Activated CD4-positive, CD25-positive, alpha-beta regulatory T cell treated with anti-CD3 and anti-CD28 coated beads, Interleukin-2, amount 50 U/mL, for 16 hours (primary cell): Measurements from ENCODE around the gene LRRC74B.

Experiments used
- DNase-seq: peaks from one replicate; pipeline ENCODE4 v3.0.0-alpha.2; 2020; ENCODE audit warnings: low read depth, low spot score

Gene LRRC74B

DNA sequence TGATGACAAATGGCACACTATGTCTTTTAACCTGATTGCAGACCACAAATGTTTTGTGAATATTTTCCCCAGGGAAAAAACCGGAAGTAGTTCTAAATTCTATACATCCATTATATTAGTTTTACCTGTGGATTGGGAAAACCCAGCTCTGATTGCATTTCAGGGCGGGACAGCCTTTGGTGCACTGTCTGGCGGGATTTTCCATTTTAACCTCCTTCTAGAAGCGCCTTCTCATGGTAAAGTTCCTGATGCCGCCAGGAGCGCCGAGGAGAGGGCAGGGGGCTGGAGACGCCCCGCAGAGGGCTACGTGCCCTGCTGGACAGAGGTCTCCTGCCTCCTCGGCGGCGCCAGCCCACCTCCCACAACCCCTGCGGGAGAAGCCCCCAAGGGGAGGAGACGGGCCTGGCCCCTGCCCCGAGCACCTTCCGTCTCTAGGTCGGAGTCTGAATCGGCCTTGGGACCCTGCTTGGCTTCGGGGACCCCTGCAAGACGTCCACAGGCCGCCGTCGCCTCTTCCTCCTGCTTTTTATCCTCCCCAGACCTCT is 32.0 kb upstream of the LRRC74B start:
- no peak for DNase-seq

DNA sequence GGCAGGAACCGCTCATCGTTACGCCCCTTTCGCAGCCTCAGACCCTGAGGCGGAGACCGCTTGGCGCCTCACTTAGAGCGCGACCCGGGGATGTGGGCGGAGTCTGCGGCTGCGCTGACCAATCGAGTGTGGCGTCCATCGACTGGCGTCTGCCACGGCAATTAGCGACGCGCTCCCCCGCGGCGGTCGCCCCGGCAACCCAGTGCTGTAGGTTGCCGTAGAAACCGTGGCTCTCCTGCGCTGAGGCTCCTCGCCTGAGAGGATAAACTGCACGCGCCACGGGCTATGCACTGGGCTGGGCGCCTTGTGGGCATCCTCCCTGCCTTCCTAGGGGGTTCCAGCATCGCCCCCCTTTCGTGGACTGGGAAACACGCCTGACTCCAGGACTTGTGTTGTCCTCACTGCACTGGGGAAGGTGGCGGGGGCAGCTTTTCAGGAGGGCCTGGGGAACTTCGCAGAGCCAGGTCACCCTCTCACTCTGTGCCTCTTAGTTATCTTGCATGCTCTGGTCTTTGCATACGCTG is 31.5 kb upstream of the LRRC74B start:
- DNase-seq = peak; percentile 58

DNA sequence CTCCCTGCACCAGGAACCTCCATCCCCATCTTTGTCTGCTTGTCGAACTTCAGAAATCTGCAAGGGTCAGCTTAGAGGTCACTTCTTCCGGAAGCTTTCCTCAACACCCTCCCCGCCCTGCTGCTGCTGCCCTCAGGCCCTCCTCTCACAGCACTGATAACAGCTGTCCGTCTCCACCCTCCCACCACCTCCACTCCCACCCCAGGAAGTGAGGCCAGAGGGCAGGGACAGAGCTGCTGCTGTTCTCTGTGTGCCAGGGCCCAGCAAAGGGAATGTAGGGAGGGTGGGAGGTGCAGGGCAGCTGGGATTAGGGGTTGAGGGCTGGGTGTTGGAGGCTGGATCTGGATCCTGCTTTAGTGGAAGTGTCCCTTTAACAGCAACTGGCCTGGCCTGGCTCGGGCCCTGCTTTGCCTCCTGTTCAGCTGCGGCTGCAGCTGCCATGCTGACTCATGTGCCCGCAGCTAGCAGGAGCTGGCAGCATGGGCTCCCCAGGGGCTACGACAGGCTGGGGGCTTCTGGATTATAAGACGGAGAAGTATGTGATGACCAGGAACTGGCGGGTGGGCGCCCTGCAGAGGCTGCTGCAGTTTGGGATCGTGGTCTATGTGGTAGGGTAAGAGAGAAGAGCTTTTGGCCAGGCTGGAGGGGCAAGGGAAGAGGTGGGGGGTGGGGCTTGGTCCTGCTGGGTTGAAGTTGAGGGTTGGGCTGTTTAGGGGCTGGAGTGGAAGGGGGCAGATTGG is 30.9 kb upstream of the LRRC74B start, which contains the start of gene P2RX6:
P2RX6 (plus strand) TSS at position 440 of the 740 bp plus-strand sequence; CDS start at position 450, 10 bp downstream.
- no peak for DNase-seq

DNA sequence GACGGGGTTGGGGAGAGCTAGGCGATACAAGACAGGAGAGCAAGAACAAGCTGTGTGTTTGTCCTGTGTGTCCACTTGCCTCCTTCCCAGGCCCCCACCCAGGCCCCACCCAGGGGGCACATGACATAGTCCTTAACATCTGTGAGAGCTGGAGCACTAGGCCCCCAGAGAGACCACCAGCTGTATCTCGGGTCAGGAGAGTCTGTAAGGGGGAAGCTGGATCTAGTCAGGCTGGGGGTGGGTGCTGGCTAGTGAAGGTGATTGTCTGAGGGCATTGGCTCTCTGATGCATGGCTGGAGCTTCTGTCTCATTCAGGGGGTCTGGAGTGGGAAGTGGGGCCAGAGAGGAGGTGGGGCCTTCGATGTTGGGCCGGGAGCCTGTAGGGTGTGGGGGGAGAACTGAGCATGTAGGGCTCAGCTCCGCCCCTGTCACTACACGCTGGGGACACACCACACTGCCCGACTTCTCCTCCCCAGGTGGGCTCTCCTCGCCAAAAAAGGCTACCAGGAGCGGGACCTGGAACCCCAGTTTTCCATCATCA is 30.2 kb upstream of the LRRC74B start:
- DNase-seq = no peak

DNA sequence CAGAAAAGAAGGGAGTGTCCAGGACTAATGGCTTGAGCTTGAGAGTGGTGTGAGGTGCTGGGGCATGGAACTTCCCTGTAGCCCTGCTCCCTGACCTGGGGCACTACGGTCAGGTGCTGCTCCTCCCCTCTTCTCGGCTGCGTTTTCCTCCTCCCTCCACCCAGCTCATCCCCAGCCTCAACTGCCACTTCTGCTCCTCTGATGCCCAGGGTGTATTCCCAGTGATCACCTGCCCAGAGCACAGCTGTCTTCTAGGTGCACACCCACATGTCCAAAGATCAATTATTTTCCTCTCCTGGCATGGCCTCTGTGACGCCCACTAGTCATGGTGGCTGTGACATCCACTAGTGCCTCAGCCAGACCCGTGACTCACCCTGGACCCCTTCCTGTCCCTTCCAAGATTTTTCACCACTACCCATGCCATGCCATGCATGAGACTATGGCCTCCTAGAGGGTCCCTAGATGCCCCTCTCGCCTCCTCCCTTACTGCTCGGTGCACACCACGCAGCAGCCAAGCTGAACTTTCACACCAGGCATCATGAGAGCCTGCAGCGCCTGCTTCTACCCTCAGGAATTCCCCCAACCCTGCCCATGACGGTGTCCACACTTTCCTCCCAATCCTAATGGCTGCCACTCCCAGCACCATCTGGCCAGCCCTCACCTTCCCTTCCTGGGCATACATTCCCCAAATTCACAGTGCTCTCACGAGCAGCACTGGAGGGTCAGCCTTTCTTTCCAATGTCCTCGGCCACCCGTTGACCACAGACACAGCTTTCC is 28.9 kb upstream of the LRRC74B start:
- no peak for DNase-seq

DNA sequence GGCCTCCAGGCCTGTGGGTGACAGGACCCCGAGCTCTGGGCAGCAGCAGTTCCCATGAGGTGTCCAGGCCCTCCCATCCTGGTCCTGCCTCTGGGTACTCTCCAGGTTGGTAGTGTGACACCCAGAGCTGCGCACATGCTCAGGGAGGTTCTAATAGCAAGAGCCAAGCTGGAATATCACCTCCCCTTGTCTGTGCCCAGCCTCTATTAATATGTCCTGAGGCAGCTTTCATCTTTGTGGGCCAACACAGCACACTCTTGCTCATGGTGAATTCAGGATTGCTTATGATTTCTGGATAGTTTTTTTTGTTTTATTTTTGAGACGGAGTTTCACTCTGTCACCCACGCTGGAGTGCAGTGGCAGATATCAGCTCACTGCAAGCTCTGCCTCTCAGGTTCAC is 27.4 kb upstream of the LRRC74B start:
- no peak for DNase-seq

DNA sequence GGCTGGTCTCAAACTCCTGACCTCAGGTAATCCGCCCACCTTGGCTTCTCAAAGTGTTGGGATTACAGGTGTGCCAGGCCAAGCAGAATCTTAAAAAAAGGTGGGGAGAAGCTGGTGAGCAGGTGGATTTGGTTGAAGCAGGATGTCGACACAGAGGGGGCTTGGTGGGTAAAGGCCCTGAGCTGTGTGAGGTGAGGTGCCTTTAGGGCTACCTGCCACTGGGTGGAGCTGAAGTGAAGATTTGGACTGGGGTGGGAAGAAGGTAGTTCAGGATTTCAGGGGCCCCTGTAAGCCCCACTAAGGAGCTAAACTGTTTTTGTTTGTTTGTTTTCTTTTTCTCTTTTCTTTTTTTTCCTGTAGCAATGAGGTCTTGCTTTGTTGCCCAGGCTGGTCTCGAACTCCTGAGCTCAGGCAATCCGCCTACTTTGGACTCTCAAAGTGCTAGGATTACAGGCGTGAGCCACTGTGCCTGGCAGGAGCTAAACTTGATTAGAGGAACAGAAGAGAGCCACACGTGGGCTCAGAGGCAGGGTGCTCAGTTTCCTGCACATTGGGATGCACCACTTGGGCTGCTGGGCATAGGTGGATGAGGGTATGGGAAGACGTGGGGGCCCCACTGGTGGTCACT is 24.8 kb upstream of the LRRC74B start:
- DNase-seq = no peak

DNA sequence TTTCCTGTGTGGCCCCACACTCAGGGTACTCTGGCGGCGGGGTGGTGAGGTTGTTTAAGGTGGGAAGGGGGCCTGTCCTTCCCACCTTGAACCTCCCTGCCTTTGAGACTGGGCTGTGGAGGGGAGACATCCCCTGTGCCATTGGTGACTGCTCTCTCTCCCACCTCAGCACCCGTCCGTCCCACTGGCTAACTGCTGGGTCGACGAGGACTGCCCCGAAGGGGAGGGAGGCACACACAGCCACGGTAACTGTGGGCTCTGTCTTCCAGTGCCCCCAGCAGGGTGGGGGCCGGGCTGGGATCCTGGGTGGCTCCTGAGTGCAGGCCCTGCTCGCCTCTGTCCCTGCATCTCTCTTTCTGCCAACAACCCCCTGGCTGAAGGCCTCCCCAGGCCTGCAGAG is 23.2 kb upstream of the LRRC74B start:
- no peak for DNase-seq

DNA sequence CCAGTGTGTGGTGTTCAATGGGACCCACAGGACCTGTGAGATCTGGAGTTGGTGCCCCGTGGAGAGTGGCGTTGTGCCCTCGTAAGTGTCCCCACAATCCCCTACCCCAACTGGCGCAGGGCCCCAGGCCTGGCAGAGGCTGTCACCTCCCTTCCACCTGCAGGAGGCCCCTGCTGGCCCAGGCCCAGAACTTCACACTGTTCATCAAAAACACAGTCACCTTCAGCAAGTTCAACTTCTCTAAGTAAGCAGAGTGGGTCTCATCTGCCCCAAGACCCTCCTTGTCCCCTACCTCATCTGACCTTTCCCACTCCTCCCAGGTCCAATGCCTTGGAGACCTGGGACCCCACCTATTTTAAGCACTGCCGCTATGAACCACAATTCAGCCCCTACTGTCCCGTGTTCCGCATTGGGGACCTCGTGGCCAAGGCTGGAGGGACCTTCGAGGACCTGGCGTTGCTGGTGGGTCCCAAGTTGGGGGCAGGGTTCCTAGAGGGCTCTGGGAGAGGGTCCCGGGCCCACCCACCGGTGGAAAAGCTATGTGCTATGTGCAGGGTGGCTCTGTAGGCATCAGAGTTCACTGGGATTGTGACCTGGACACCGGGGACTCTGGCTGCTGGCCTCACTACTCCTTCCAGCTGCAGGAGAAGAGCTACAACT is 22.7 kb upstream of the LRRC74B start:
- DNase-seq = no peak

DNA sequence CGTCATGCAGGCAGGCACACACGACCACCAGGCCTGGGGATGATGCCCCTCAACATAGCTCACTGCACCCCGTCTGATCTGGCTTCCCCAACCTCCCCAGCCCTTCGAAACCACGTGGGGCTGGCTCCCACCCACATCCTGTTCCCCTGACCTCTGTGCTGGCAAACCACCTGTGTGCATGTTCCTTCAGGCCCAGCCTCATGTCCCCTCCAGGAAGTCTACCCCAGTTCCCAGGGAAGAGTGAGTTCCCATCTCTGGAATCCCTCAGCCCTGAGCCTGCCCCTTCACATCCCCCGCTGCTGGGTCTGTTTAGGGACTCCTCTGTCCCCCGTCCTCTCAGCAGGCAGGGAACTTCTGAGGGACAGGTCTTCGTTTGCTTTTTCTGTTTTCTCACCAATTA is 20.5 kb upstream of the LRRC74B start:
- DNase-seq = no peak

DNA sequence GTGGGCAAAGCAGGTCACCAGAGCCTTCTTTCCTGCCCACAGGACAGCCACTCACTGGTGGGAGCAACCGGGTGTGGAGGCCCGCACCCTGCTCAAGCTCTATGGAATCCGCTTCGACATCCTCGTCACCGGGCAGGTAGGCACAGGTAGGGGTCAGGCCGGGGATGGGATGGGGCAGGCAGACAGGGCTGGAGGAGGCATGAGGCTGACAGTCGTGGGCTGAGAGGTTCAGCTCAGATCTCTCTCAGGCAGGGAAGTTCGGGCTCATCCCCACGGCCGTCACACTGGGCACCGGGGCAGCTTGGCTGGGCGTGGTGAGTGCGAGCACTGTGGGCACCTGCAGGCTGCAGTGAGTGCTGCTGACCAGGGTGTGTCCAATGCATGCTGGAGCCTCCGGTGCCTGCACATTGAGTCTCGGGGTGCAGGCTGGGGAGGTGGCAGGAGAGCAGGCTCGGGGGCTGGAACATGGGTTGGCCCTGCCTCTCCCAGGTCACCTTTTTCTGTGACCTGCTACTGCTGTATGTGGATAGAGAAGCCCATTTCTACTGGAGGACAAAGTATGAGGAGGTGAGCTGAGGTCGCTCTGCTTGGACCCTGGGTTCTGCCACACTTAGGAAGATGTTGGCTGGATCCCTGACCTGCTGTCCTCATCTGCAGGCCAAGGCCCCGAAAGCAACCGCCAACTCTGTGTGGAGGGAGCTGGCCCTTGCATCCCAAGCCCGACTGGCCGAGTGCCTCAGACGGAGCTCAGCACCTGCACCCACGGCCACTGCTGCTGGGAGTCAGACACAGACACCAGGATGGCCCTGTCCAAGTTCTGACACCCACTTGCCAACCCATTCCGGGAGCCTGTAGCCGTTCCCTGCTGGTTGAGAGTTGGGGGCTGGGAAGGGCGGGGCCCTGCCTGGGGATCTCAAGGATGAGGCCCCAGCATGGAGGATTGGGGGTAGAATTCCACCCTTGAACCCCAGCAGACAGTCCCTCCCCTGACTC is 19.7 kb upstream of the LRRC74B start:
- DNase-seq = no peak

DNA sequence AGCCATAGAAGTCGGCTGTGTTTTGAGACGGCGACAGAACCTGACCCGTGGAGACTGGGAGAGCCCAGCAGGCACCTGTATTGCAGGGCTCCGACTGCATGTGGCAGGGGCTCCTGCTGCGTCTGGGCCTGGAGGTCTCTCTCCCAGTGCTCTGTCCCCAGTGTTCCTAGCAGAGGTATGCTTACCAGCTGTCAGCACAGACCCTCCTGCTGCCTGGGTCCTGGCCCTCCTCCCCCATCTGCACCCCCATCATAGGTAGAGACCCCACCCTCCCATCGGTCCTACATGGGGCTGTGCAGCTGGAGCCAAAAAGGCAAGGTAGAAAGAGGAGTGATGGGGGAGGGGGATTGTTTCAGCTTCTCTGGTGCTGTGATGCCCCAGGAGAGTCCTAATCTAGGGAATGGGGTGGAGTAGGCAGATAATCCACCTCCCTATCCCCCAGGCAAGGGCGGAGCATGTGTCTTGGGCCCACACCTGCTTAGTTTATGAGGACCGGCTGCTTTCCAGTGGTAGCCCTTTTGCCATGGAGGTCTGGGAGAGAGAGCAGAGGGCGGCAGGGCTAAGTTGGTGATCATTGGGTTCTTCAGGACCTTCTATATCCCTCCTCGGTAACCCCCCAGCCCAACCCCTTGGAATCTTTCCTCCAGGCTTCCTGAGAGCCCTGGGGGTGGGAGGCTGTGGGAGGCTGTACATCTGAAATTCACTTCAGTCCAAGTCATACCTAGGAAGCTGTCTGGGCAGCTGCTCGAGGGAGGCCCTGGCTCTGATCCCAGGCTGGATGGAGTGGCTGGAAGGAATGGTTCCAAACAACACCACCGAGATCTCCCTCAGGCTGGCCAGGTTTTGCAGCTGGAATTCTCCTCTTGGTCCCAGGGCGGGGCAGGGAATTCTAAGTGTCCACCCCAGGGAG is 18.7 kb upstream of the LRRC74B start:
- no peak for DNase-seq

DNA sequence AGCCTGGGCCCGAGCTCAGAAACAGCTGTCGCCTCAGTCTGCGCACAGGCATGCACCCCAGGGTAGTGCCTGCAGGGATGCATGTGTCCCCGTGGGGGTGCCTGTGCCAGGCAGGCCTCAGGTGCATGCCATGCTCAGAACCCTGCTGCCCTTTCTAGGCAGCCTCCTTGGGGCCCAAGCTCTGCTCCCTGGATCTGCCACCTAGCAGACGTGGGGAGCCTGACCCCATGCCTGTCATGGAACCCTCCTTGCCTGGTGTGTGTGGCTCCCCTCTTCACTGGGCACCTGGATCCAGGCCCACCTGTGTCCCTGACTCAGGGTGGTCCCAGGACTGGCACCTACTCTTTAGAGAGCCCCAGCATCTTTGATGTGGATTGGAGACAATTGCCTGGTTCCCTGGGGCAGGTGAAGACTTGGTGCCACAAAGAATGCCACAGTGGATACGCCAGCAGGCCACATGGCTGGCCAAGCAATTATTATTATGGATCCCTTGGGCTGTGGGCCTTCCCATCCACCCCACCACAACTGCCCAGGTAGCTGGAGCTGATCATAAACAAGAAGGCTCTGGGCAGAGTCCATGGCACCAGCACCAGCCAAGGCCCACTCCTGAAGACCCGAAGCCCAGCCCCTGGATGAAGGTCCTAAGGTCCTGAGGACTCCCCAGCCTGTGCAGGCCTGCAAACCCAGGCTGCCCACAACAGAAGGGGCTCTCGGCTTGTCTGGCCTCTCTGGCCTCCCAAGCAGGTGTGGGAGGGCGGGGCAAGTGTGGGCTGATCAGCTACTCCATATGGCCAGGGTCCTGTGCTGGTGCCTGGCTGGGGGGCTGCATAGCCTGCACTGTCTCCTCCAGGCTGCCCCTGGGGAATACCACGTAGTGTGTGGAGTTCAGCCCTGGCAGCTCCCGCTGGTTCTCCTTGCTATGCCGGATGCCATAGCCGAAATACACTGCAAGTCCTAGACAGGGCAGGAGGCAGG is 17.2 kb upstream of the LRRC74B start:
- no peak for DNase-seq

DNA sequence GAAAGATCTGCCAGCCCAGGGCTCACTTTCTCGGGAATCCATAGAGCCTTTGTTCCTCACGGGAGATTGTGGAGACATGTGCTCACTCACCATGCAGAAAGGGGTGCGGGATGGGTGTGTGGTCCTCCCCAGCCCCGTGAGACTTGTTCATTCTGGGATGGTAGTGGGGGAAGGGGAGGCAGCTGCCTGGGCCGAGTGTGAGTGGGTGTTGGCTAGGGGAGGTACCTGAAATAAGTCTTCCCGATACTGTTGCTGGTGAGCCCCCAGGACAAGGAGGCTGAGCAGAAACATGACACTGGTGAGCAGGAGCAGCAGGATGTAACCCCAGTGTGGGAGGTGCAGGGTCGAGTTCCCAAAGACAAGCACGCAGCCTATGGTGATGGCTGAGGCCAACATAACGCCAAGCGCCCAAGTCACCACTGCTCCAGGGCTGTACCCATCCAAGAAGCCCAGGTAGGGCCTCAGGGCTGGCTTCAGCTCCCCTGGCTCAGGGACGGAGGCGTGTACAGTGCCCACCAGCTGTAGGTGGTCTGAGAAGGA is 16.2 kb upstream of the LRRC74B start:
- DNase-seq = no peak

DNA sequence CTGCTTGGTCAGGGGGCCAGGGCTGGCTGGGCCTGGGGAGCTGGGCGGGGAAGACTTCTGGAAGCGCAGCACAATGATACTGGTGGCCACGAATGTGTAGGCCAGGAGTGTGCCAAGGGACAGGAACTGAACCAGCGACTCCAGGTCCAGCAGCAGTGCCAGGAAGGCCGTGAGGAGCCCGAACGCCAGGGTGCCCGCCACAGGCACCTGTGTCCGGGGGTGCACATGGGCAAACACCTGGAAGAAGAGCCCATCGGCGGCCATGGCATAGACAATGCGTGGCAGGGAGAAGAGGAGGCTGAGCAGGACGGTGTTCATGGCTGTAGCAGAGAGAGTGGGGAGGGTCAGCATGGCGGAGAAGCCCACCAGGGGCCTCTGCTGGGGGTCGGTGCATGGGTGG is 15.7 kb upstream of the LRRC74B start:
- no peak for DNase-seq

DNA sequence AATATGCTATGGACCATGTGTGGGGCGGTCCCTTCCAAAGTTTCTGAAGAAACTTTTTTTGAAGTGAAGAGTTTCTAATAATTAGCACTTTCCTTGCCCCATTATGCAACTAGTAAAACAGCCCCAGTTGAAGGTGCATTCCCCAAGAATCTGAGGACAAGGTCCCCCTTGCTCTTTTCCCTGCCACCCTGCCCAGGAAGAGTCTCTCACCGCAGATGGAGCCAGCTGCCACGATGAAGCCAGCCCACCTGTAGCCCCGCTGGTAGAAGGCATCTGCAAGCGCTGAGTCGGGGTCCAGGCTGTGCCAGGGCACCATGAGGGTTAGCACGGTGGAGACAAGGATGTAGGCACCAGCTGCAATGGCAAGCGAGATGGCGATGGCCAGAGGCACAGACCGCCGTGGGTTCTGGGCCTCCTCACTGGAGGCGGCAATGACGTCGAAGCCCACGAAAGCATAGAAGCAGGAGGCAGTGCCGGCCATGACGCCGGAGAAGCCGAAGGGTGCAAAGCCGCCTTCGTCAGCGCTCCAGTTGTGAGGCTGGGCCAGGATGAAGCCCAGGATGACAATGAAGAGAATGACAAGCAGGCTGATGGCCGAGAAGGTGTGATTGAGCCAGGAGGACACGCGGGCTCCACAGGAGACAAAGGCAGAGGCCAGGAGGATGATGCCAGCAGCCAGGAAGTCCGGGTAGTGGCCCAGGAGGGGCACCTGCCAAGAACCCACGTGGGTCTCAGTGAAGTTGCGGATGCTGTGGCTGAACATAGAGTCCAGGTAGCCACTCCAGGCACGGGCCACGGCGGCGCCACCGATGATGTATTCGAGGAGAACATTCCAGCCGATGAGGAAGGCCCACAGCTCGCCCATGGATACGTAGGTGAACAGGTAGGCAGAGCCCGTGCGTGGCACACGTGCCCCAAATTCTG is 14.9 kb upstream of the LRRC74B start:
- no peak for DNase-seq
